Dedifferentiated amniotic fluid mesenchymal stem cell (primary cell): ENCODE results near the gene GSTM5.
"Not testable (repeated sequence)": the region's sequence is repeated elsewhere in the genome, so short reads cannot be mapped to it uniquely, and the experiment has no call there.

Experiments
- DNase-seq: peaks from one replicate; pipeline ENCODE4 v3.0.0-alpha.2; 2016; ENCODE audit errors: extremely low spot score

Gene GSTM5

DNA sequence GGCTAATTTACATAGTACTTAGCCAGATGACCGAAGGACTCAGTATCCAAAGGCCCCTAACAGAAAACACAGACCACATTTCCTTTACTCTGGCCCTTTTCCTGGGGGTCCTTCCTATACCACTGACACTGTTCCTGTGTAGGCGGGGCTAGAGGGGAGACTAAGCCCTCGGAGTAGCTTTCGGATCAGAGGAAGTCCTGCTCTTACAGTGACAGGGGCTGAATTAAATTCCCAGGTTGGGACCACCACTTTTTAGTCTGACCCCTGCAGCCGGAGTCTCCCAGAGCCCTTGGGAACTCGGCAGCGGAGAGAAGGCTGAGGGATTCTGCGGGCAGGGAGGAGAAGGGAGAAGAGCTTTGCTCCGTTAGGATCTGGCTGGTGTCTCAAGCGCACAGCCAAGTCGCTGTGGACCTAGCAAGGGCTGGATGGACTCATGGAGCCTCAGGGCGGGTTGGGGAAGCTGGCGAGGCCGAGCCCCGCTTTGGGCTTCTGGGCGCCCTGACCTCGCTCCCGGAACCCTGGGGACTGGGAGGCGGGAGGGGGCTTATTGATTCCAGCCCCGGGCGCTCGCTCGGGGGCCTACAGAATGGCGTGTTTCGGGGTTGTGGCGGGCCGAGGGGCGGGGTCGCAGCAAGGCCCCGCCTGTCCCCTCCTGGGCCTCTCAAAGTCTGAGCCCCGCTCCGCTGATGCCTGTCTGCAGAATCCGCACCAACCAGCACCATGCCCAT, at the start of gene GSTM5:
Gene GSTM5, plus strand, starts transcription at position 659 of the 728 bp plus-strand sequence. Its CDS starts 62 bp downstream, at position 721.
- not testable (repeated sequence) for DNase-seq

DNA sequence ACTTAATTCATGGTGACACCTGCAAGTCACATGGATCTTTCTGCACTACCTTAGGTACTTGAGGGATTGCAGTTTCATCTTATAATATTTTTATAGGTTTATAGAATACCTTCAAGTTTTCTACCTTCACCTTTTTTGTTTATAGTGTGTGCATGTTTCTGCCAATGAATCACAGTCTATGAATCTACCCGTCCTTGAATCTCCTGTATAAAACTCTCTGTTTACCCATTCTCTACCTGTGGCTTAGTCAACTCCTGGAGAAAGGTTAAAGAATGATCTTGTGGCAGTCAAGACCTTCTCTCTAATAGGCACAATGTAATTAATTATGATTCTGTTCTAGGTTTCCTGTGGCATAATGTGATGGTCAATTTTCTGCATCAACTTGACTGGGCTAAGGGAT, 47.4 kb upstream of the GSTM5 start:
- peak; percentile 12 for DNase-seq

DNA sequence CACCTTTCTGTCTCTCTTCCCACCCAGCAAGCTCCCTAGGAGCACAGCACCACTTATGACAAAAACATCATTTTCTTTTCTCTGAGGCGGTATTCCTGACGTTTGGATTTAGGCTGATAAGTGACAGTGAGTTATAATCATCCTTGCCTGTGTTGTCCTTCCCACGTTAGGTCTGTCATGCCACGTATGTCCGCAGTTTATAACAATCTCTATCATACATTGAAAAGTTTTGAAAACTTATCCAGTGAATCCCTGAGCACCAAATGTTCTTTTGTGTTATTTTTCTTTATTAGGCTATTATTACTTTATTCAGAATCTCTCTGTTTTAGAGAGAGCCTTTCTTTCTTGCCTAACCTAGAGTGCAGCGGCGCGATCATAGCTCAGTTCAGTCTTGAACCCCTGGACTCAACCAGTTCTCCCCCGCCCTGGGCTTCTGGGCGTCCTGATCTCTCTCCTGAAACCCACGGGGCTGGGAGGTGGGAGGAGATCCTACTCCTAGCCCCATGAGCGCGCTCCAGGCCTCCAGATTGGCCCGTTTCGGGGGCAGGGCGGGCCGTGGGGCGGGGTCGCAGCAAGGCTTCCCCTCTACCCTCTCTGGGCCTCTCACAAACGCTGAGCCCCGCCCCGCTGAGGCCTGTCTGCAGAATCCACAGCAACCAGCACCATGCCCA, 44.5 kb upstream of the GSTM5 start, which contains the start of gene GSTM2:
Gene GSTM2, plus strand, starts transcription at position 606 of the 671 bp plus-strand sequence. Its CDS starts 59 bp downstream, at position 665.
- DNase-seq: peak; percentile 88

DNA sequence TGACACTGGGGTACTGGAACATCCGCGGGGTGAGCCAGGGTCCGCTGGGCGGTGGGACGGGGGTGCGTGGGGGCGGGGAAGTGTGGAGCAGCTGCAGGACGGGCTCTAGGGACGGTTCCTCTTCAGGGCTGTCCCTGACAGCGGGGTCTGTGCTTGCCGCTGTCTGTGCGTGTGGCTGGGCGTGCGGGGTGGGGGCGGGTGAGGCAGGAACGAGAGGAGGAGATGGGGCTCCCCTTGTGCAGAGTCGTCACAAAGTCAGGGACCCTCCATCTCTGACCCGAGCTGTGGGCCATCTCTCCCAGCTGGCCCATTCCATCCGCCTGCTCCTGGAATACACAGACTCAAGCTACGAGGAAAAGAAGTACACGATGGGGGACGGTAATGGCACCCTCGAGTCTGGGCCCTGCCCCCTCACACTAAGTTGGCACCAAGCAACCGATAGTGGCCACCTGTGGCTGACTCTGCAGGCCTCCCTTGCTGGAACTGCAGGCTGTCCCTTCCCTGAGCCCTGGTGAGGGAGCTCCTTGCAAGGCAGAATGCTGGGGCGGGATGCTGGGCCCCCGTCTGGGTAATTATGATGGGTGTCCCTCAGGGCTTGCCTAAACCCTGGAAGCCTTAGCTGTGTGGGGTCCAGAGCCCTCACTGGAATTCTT, 43.8 kb upstream of the GSTM5 start:
- no peak for DNase-seq

DNA sequence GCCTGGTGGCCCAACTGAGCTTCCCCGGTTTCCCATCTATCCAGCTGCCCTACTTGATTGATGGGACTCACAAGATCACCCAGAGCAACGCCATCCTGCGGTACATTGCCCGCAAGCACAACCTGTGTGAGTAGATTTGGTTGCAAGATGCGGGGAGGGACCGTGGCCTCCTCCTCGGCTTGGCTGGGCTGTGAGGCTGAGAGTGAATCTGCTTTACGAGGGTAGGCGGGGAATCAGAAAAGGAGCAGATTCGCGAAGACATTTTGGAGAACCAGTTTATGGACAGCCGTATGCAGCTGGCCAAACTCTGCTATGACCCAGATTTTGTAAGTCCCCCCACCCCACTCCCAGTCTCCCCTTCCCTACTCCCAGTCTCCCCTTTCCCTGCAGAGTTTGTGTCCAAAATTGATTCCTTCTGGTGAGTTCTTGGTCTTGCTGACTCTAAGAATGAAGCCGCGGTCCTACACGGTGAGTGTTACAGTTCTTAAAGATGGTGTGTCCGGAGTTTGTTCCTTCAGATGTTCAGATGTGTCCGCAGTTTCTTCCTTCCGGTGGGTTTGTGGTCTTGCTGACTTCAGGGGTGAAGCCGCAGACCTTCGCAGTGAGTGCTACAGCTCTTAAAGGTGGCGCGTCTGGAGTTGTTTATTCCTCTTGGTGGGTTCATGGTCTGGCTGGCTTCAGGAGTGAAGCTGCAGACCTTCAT, 42.7 kb upstream of the GSTM5 start:
- no peak for DNase-seq

DNA sequence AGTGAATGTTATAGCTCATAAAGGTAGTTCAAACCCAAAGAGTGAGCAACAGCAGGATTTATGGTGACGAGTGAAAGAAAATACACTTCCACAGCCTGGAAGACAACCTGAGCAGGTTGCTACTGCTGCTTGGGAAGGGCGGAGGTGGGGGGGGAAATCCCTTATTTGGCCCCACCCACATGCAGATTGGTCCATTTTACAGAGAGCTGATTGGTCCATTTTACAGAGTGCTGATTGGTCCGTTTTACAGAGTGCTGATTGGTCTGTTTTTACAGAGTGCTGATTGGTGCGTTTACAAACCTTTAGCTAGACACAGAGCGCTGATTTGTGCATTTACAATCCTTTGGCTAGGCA, 42.1 kb upstream of the GSTM5 start:
- DNase-seq: not testable (repeated sequence)

DNA sequence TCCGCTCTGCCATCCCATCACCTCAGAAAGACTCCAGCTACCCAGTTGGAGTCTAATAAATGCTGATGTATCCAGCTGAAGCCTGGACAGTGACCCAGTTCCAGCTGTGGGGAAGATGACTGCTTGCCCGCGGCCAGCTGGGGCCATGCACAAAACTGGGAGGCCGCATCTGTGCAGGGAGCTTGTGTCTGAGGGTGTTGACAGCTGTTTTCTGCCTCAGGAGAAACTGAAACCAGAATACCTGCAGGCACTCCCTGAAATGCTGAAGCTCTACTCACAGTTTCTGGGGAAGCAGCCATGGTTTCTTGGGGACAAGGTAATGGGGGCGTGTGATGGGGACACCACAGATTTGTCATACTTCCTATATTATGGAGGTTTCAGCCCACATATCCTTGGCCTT, 41.0 kb upstream of the GSTM5 start:
- DNase-seq: no peak

DNA sequence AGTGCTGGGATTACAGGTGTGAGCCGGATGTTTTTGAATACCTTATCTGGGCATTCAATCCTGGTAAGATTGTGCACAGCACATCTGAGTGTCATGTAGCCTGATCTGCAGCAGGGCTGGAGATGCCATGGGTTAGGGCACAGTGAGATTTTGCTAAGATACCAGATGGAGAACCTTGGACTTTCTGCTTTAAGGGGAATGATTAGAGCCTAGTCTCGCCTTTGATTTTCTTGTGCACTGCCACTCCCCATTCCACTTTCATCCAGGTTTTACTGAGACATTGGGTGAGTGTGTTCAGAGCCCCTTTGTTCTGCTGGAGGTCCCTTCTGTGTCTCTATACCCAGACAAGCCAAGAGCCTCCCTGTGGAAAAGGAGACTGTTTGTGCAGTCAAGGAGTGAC, 38.2 kb upstream of the GSTM5 start:
- not testable (repeated sequence) for DNase-seq

DNA sequence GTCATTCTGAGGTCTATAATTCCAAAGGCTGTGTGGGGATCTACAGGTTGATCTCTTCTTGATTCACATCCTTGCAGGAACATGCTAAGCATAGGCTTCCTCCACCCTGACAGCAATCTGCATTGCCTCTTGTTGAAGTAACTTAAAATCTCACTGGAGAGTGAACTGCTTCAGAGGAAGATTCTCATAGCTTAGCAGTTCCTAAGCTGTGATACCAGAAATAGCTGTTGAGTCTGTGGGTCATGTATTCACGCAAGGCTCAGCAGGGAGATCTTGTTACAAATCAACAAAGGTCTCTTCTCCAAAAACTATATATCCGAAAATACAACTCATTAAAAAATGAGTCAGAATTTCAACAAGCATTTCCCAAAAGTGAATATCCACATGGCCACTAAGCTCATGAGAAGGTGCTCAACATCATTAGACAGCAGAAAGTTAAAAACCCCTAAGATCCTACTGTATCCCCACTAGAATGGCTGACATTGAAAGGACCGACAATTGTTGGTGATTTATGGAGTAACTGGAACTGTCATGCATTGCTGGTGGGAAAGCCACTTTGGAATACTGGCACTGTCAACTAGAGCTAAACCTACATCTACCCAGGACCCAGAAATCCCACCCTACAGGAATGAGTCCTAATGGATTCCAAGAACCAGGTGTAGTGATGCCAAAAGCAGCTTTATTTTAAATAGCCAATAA, 35.2 kb upstream of the GSTM5 start:
- DNase-seq: not testable (repeated sequence)

DNA sequence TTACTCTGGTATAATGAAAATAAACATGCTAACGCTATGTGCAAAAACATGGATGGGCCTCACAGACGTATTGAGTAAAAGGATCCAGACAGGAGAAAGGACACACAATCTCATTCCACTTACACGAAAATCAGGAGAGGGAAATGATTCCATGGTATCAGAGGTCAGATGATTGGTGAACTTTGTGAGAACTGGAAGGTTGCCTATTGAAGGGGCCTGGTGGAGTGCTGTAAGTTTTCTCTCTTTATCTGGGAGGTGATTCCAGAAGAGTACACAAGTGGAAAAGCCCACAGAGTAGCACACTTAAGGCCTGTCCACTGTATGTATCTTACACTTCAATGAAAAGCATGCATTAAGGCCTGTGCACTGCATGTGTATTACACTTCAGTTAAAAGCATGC, 34.6 kb upstream of the GSTM5 start:
- DNase-seq: no peak

DNA sequence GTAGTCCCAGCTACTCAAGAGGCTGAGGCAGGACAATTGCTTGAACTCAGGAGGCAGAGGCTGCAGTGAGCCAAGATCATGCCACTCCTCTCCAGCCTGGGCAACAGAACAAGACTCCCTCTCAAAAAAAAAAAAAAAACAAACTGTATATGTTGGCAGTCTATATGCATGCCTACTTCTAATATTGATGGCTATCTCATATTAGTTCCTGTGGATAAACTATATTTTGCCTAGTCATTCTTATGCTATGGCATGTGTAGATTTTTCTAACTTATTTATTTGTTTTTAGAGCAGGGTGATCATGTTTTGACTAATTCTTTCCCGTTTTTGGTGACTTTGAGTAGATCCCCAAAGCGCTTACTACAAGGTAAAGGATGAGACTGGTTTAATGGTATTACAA, 33.4 kb upstream of the GSTM5 start:
- not testable (repeated sequence) for DNase-seq

DNA sequence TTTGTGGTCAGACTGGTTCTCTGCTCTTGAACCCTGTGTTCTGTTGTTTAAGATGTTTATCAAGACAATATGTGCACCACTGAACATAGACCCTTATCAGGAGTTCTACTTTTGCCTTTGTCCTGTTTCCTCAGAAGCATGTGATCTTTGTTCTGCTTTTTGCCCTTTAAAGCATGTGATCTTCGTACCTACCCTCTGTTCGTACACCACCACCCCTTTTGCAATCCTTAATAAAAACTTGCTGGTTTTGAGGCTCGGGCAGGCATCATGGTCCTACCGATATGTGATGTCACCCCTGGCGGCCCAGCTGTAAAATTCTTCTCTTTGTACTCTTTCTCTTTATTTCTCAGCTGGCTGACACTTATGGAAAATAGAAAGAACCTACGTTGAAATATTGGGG, 27.3 kb upstream of the GSTM5 start:
- not testable (repeated sequence) for DNase-seq

DNA sequence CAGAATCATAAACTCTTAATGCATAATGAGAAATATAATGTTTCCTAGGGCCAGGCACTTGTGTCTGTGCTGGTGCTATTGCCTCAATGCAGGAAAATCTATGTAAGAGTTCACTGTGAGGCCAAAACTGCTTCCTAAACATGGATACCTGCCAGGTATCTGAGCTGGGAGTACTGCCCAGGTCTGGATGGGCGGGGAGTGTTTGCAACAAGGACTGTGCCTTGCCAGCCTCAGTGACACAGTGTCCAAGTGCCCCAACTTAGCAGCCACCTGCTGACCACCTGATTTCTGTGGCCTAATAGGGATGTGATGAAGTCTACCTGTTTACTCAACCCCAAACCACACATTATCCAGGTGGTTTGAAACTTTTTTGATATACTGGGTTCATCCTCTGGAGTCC, 26.7 kb upstream of the GSTM5 start:
- DNase-seq: not testable (repeated sequence)

DNA sequence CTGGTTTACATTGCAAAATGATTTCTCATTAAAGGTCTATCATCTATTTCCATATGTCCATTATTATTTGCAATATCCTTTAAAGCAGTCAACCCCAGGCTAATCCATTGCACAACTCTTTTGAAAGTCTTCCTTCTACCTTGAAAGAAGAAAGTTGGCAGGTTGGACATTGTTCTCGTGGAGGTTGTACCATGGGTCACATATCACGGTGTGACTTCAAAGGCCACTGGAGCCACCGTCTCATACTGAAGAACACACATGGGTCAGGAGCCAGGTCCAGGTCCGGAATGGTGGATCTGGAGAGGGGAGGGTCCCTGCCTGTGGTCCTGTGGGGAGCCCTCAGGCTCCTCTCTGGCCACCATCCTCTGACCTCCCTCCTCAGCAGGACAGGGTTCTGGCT, 26.2 kb upstream of the GSTM5 start:
- not testable (repeated sequence) for DNase-seq

DNA sequence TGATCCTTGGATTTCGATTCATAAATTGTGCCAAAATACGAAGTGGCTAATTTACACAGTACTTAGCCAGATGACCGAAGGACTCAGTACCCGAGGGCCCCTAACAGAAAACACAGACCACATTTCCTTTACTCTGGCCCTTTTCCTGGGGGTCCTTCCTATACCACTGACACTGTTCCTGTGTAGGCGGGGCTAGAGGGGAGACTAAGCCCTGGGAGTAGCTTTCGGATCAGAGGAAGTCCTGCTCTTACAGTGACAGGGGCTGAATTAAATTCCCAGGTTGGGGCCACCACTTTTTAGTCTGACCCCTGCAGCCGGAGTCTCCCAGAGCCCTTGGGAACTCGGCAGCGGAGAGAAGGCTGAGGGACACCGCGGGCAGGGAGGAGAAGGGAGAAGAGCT, 24.9 kb upstream of the GSTM5 start:
- DNase-seq: not testable (repeated sequence)

DNA sequence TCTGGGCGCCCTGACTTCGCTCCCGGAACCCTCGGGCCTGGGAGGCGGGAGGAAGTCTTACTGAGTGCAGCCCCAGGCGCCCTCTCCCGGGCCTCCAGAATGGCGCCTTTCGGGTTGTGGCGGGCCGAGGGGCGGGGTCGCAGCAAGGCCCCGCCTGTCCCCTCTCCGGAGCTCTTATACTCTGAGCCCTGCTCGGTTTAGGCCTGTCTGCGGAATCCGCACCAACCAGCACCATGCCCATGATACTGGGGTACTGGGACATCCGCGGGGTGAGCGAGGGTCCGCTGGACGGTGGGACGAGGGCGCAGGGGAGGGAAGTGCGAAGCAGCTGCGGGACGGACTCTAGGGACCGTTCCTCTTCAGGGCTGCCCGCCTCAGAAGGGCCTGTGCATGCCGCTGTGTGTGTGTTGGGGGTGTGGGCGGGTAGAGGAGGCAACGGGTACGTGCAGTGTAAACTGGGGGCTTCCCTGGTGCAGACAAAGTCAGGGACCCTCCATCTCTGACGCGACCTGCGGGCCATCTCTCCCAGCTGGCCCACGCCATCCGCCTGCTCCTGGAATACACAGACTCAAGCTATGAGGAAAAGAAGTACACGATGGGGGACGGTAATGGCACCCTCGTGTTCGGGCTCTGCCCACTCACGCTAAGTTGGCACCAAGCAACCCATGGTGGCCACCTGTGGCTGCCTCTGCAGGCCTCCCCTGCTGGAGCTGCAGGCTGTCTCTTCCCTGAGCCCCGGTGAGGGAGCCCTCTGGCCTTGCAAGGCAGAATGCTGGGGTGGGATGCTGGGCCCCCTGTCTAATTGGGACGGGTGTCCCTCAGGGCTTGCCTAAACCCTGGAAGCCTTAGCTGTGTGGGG, 24.2 kb upstream of the GSTM5 start, which contains the start of gene GSTM1:
Gene GSTM1, plus strand, starts transcription at position 177 of the 859 bp plus-strand sequence. Its CDS starts 57 bp downstream, at position 234.
- no peak for DNase-seq

DNA sequence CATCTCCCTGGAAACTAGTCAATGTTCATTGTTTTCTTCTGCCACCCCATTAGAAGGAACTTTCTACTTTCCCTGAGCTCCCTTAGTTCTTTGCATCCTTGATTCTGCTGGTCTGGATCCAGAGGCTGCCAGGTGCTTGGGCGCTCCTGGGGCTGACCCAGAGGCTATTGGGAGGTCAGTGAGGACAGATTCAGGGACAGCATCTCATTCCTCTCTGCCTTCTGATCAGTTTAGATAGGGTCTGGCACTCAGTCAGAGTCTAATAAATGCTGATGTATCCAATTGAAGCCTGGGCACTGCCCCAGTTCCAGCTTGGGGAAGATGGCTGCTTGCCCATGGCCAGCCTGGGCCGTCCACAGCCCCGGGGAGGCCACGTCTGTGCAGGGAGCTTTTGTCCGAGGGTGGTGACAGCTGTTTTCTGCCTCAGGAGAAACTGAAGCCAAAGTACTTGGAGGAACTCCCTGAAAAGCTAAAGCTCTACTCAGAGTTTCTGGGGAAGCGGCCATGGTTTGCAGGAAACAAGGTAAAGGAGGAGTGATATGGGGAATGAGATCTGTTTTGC, 22.1 kb upstream of the GSTM5 start:
- DNase-seq: no peak

DNA sequence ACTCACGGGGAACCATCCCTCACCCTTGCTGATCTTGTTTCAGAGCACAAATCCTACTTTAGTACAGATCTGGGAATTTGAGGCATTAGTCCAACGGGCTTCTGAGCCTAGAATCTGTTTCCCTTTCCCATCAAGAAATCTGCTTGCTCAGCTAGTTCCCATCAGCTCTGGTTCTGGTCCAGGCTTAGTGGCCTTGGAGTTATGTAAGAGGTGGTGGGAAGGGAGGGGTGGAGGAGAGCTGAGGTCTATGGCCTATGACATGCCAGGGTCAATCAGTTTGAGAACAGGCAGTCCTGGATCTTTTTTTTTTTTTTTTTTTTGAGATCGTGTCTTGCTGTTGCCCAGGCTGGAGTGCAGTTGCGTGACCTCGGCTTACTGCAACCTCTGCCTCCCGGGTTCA, 20.3 kb upstream of the GSTM5 start:
- no peak for DNase-seq

DNA sequence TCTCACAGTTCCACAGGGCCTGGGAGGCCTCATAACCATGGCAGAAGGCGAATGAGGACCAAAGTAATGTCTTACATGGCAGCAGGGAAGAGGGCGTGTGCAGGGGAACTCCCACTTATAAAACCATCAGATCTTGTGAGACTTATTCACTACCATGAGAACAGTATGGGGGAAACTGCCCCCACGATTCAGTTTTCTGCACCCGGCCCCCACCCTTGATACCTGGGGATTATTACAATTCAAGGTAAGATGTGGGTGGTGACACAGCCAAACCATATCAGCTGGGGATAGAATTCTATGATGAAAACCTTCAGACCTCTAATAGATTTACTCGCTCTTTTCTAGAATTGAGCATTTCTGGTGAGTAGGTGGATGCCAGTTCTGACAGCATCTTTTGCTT, 17.7 kb upstream of the GSTM5 start:
- not testable (repeated sequence) for DNase-seq

DNA sequence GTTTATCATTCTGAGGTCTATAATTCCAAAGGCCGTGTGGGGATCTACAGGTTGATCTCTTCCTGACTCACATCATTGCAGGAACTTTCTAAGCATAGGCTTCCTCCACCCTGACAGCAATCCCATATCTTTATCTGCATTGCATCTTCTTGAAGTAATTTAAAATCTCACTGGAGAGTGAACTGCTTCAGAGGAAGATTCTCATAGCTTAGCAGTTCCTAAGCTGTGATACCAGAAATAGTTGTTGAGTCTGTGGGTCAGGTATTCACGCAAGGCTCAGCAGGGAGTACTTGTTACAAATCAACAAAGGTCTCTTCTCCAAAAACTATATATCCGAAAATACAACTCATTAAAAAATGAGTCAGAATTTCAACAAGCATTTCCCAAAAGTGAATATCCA, 16.9 kb upstream of the GSTM5 start:
- DNase-seq: not testable (repeated sequence)
